B cell (primary cell): ENCODE results near the gene COQ10A.

Experiments
- CTCF ChIP-seq: fragments of 200-600 bp; IDR thresholded peaks from one replicate; pipeline ENCODE4 v1.8.0; 2022; ENCODE audit warnings: antibody characterized with exemption, mild to moderate bottlenecking
- EZH2 ChIP-seq: IDR thresholded peaks from 2 replicates; pipeline ENCODE4 v1.6.1; 2012; ENCODE audit warnings: borderline replicate concordance, low read depth, mild to moderate bottlenecking, moderate library complexity, low read length; ENCODE audit not compliant: insufficient read depth, poor library complexity, severe bottlenecking

- TF ChIP-seq EZH2 (no peak), CTCF (no peak)
These were observed 14.1 kb upstream of the COQ10A start for GRCh38 chr12:56252649-56253048.
